ENCODE results near the gene TNFRSF4. TPM values are rescaled to one million over a fixed set of nuclear protein-coding genes. Genes with fewer than 3 reads are reported as not detected.

Gene TNFRSF4
- total and polyA plus RNA-seq, 2 of the 13 experiments (the other 11 are each of a cell fraction or from before 2014, with no cell fraction given) = not detected

GRCh38 chr1:1240822-1241587, 27.1 kb upstream of the TNFRSF4 start (continued):
- no peak for TF ChIP-seq ZBTB46 (CRISPR knock-in tag; IDR thresholded peaks at IDR 0.05; ENCODE audit: borderline replicate concordance)
- TF ChIP-seq, protein P1, sequence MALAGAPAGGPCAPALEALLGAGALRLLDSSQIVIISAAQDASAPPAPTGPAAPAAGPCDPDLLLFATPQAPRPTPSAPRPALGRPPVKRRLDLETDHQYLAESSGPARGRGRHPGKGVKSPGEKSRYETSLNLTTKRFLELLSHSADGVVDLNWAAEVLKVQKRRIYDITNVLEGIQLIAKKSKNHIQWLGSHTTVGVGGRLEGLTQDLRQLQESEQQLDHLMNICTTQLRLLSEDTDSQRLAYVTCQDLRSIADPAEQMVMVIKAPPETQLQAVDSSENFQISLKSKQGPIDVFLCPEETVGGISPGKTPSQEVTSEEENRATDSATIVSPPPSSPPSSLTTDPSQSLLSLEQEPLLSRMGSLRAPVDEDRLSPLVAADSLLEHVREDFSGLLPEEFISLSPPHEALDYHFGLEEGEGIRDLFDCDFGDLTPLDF (CRISPR knock-in tag; IDR thresholded peaks at IDR 0.05) = no peak
- no peak for TF ChIP-seq KMT2A (CRISPR knock-in tag; IDR thresholded peaks at IDR 0.05)
- TF ChIP-seq DMTF1 (CRISPR knock-in tag; IDR thresholded peaks at IDR 0.05) = no peak
- TF ChIP-seq YEATS4 (CRISPR knock-in tag; IDR thresholded peaks at IDR 0.05; ENCODE audit: borderline replicate concordance) = no peak
- 0 out of 2 replicates have a peak, but pooled peaks have one; percentile 33 for TF ChIP-seq HMGXB3 (CRISPR knock-in tag; IDR thresholded peaks at IDR 0.05; ENCODE audit: borderline replicate concordance)
- no peak for TF ChIP-seq ATM (IDR thresholded peaks at IDR 0.05; ENCODE audit: borderline replicate concordance)
- TF ChIP-seq SMAD1 (CRISPR knock-in tag; IDR thresholded peaks at IDR 0.05; ENCODE audit: borderline replicate concordance, low read depth) = no peak
- TF ChIP-seq POGZ (CRISPR knock-in tag; IDR thresholded peaks at IDR 0.05) = no peak
- TF ChIP-seq ARNT2 (CRISPR knock-in tag; IDR thresholded peaks at IDR 0.05; ENCODE audit: low read depth) = no peak
- no peak for TF ChIP-seq ZBTB20 (CRISPR knock-in tag; IDR thresholded peaks at IDR 0.05; ENCODE audit: borderline replicate concordance, low read depth)
- peak; percentile 75 for TF ChIP-seq RBFOX2 (IDR thresholded peaks at IDR 0.05; ENCODE audit: low read depth, low read length)
- TF ChIP-seq, protein P2, sequence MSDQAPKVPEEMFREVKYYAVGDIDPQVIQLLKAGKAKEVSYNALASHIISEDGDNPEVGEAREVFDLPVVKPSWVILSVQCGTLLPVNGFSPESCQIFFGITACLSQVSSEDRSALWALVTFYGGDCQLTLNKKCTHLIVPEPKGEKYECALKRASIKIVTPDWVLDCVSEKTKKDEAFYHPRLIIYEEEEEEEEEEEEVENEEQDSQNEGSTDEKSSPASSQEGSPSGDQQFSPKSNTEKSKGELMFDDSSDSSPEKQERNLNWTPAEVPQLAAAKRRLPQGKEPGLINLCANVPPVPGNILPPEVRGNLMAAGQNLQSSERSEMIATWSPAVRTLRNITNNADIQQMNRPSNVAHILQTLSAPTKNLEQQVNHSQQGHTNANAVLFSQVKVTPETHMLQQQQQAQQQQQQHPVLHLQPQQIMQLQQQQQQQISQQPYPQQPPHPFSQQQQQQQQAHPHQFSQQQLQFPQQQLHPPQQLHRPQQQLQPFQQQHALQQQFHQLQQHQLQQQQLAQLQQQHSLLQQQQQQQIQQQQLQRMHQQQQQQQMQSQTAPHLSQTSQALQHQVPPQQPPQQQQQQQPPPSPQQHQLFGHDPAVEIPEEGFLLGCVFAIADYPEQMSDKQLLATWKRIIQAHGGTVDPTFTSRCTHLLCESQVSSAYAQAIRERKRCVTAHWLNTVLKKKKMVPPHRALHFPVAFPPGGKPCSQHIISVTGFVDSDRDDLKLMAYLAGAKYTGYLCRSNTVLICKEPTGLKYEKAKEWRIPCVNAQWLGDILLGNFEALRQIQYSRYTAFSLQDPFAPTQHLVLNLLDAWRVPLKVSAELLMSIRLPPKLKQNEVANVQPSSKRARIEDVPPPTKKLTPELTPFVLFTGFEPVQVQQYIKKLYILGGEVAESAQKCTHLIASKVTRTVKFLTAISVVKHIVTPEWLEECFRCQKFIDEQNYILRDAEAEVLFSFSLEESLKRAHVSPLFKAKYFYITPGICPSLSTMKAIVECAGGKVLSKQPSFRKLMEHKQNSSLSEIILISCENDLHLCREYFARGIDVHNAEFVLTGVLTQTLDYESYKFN (CRISPR knock-in tag; conservative IDR thresholded peaks at IDR 0.05) = 0 out of 2 replicates have a peak, but pooled peaks have one; percentile 30
- TF ChIP-seq ZNF460 (CRISPR knock-in tag; IDR thresholded peaks at IDR 0.05; ENCODE audit: borderline replicate concordance) = no peak
- peak; percentile 57 for TF ChIP-seq ELF1 (CRISPR knock-in tag; IDR thresholded peaks at IDR 0.05)
